ENCODE data around the gene TP73. TPM values are rescaled to one million over a fixed set of nuclear protein-coding genes. Genes with fewer than 3 reads are reported as not detected.

TP73 gene
- total and polyA plus RNA-seq, 2 donors: 0.09 to 0.63 TPM

DNA sequence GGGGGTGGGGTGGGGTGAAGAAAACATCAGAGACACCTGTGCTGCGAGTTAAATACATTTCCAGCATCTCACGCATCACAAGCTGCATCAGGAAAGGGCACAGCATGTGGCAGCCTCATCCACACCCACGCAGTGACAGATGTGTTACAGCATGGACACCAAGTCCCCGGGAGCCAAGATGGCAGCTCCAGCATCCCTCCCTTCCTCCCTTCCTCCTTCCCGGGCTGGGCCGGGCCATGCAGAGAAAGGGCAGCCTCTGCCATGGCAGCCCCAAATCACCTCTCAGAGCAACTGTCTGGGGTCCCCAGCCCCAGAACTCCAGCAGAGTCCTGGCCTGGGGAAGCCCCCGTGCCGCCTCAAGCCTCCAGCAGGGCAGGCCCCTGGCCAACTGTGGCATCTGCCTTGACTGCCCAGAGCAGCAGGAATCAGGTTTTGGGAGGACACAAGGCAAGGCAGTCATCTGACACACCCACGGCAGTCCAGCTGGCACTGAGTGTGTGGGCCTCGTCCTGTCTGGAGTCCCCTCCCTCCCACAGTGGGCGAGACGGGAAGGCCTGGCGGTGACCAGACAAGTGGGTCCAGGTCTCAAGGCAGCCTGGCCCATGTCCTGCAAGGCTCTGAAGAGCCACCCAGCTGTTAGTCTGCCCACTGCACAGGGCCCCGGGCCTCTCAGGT, 126.4 kb downstream of the TP73 start:
- 80% methylated on average over 14 of the region's 14 CpGs for WGBS
- Histone ChIP-seq H3K27ac (ENCODE audit: low read depth) (no peak overlapping the region), H3K36me3 (ENCODE audit: insufficient read depth) (peaks cover 2% of the 10 kb centered on the region), H3K4me1 (ENCODE audit: insufficient read depth) (no peaks in the 10 kb centered on the region), H3K4me3 (ENCODE audit: low read depth, low read length) (no peak overlapping the region)
- no peak for DNase-seq (ENCODE audit: extremely low spot score)

- peaks cover 5% of the 10 kb centered on the region for H3K36me3 ChIP-seq (ENCODE audit: insufficient read depth)
- DNase-seq (ENCODE audit: extremely low spot score): no peak
- no peak overlapping the region for H3K27ac ChIP-seq (ENCODE audit: low read depth)
- no peaks in the 10 kb centered on the region for H3K4me1 ChIP-seq (ENCODE audit: insufficient read depth)
- no peak overlapping the region for H3K4me3 ChIP-seq (ENCODE audit: low read depth, low read length)
- WGBS: 89% methylated on average over 23 of the region's 23 CpGs
Observed at GRCh38 chr1:3779265-3779911, 127.1 kb downstream of the TP73 start.

GRCh38 chr1:3779912-3780416, 127.6 kb downstream of the TP73 start:
- Histone ChIP-seq H3K4me3 (ENCODE audit: low read depth, low read length) (no peak overlapping the region), H3K36me3 (ENCODE audit: insufficient read depth) (peaks cover 7% of the 10 kb centered on the region), H3K4me1 (ENCODE audit: insufficient read depth) (no peaks in the 10 kb centered on the region), H3K27ac (ENCODE audit: low read depth) (no peak overlapping the region)
- no peak for DNase-seq (ENCODE audit: extremely low spot score)
- 92% methylated on average over 20 of the region's 20 CpGs for WGBS

DNA sequence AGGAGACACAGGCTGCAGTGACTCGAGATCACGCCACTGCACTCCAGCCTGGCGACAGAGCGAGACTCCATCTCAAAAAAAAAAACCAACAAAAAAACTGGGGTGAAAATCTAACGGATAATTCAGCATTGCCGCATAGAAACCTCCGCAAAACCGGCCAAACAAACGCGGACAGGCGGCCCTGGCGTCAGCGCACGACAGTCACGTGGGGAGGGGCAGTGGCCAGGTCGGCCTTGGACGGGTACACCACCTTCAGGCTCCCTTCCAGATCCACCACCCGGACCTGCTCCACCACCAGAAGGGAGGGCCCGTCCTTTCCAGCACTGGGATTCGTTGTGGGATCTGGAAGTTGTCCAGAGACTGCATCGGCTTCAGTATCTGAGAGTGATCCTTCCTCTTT, 128.6 kb downstream of the TP73 start:
- Histone ChIP-seq H3K4me3 (ENCODE audit: low read depth, low read length) (no peak overlapping the region), H3K36me3 (ENCODE audit: insufficient read depth) (peaks cover 9% of the 10 kb centered on the region), H3K27ac (ENCODE audit: low read depth) (no peak overlapping the region), H3K4me1 (ENCODE audit: insufficient read depth) (no peaks in the 10 kb centered on the region)
- no peak for DNase-seq (ENCODE audit: extremely low spot score)
- WGBS: 89% methylated on average over 21 of the region's 21 CpGs

GRCh38 chr1:3783651-3784474, 131.5 kb downstream of the TP73 start:
- H3K27ac ChIP-seq (ENCODE audit: low read depth): no peak overlapping the region
- 93% methylated on average over 30 of the region's 30 CpGs for WGBS
- peaks cover 9% of the 10 kb centered on the region for H3K36me3 ChIP-seq (ENCODE audit: insufficient read depth)

GRCh38 chr1:3785045-3785444, 132.7 kb downstream of the TP73 start:
- Histone ChIP-seq H3K4me1 (ENCODE audit: insufficient read depth) (no peaks in the 10 kb centered on the region), H3K4me3 (ENCODE audit: low read depth, low read length) (no peak overlapping the region), H3K36me3 (ENCODE audit: insufficient read depth) (peaks cover 9% of the 10 kb centered on the region), H3K27ac (ENCODE audit: low read depth) (no peak overlapping the region)
- DNase-seq (ENCODE audit: extremely low spot score): no peak
- 72% methylated on average over 13 of the region's 13 CpGs for WGBS

More at GRCh38 chr1:3783651-3784474, 131.5 kb downstream of the TP73 start:
- Histone ChIP-seq H3K4me3 (ENCODE audit: low read depth, low read length) (no peak overlapping the region), H3K4me1 (ENCODE audit: insufficient read depth) (no peaks in the 10 kb centered on the region)
- DNase-seq (ENCODE audit: extremely low spot score): no peak

DNA sequence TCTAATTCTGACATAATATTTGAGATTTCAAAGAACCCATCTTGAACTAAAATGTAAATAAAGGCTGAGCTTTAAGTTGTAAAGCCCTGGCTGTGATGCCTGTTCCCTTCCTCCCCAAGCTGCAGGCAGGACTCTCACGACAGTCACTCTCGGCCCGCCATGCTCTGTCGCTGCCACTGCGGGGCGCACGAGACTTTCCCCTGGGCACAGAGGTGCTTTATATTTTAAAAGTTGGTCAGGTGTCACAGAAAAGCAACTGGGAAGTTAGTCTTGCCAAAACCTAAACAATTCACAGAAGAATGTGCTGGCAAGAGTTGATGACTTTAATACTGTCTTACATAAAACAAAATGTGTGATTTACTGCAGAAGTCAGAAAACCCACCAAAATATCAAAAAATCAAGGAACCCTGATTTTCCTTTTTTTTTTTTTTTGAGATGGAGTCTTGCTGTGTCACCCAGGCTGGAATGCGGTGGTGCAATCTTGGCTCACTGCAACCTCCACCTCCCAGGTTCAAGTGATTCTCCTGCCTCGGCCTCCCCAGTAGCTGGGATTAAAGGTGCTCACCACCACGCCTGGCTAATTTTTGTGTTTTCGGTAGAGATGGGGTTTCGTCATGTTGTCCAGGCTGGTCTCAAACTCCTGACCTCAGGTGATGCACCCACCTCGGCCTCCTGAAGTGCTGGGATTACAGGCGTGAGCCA, 133.3 kb downstream of the TP73 start:
- H3K36me3 ChIP-seq (ENCODE audit: insufficient read depth): peaks cover 9% of the 10 kb centered on the region
- H3K4me3 ChIP-seq (ENCODE audit: low read depth, low read length): no peak overlapping the region
- 78% methylated on average over 14 of the region's 14 CpGs for WGBS
- H3K27ac ChIP-seq (ENCODE audit: low read depth): no peak overlapping the region
- no peaks in the 10 kb centered on the region for H3K4me1 ChIP-seq (ENCODE audit: insufficient read depth)
- DNase-seq (ENCODE audit: extremely low spot score): no peak

Small RNAs within 50 kb of the gene (small RNA-seq; reads per million reads assigned to genes)
- gene RF02197 (not detected), gene RN7SL574P (not detected)

Other genes starting within 250 kb of the TP73 start
- 3.3 TPM for gene ARHGEF16, start 197.9 kb upstream of the TP73 start, total RNA-seq
- gene ARHGEF16, start 197.9 kb upstream of the TP73 start, polyA plus RNA-seq: 4.2 TPM
- gene MEGF6, start 41.0 kb upstream of the TP73 start, total RNA-seq: 14.5 TPM
- gene MEGF6, start 41.0 kb upstream of the TP73 start, polyA plus RNA-seq: 23.5 TPM
- gene TPRG1L, start 27.5 kb upstream of the TP73 start, total RNA-seq: 22.9 TPM
- 60.8 TPM for gene TPRG1L, start 27.5 kb upstream of the TP73 start, polyA plus RNA-seq
- gene WRAP73, start 2.4 kb upstream of the TP73 start, total RNA-seq: 8.1 TPM
- gene WRAP73, start 2.4 kb upstream of the TP73 start, polyA plus RNA-seq: 21.2 TPM
- gene CCDC27, start 99.9 kb downstream of the TP73 start, total RNA-seq: not detected
- not detected for gene CCDC27, start 99.9 kb downstream of the TP73 start, polyA plus RNA-seq
- gene SMIM1, start 120.2 kb downstream of the TP73 start, total RNA-seq: not detected
- gene SMIM1, start 120.2 kb downstream of the TP73 start, polyA plus RNA-seq: 7.7 TPM
- 17.8 TPM for gene LRRC47, start 144.0 kb downstream of the TP73 start, total RNA-seq
- 31.0 TPM for gene LRRC47, start 144.0 kb downstream of the TP73 start, polyA plus RNA-seq
- gene CEP104, start 204.7 kb downstream of the TP73 start, total RNA-seq: 20.3 TPM
- gene CEP104, start 204.7 kb downstream of the TP73 start, polyA plus RNA-seq: 17.0 TPM
- gene DFFB, start 205.0 kb downstream of the TP73 start, total RNA-seq: 8.5 TPM
- gene DFFB, start 205.0 kb downstream of the TP73 start, polyA plus RNA-seq: 6.7 TPM
- 24.5 TPM for gene C1orf174, start 247.8 kb downstream of the TP73 start, total RNA-seq
- gene C1orf174, start 247.8 kb downstream of the TP73 start, polyA plus RNA-seq: 18.8 TPM